HG03354 (cell line): ENCODE data around the gene NANOGP8.

Experiments used
- ATAC-seq: cut with Tn5 transposase; IDR thresholded peaks from one replicate; pipeline ENCODE4 v1.9.1; 2021; ENCODE audit warnings: mild to moderate bottlenecking; ENCODE audit not compliant: unreplicated experiment, poor library complexity, severe bottlenecking

NANOGP8 gene

DNA sequence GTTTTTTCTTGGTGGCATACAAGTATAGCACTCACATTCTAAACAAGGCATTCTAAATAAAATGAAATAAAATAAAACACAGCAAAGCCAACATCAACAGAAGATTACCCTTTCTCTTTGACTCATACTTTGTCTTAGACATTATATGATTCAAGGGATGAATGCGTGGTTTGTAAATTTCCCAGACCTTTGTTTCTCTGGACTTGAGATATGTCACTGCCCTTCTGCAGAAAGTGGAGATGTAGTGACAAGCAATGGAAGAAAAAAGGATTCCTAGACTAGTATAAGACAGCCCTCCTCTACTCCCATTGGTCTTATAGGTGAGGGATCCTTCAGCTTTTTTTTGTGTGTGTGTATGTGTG lies 22.4 kb downstream of the NANOGP8 start:
- ATAC-seq, result no peak

DNA sequence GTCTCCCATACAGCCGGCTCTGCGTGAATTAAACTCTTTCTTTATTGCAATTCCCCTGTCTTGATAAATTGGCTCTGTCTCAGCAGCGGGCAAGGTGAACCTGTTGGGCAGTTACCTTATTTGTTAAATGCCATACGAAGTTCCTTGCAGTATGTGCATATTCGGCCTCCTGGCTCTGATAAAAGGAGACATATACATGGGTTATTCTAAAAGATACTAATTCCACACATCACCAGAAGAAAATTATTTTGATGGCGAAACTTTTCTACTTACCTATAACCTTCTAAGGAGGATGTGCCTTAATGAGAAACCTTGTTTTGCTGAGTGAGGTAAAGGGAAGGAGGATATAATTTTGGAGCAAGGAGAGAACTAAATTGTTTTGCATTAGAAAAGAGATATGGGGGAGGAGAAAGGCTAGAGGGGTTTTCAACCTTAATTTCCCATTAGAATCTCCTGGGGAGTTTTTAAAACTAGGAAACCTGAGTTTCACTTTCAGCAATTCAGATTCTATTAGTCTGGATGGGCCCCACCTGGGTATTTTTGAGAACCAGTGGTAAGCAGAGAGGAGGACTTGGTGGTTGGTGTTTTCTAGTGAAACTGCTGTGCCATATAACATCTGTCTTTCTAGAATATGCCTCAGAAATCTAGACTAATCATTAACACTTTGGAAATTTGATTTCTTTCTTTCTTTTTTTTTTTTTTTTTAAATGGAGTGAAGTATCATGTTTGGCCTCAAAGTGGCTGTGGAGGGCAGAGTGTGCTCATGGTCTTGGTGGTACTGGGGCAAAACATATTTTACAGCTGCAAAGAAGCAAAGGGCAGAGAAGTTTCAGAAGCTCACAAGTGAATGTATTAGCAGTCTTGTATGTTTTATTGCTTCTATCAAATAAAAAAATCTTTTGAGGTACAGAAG lies 23.0 kb downstream of the NANOGP8 start:
- peak; percentile 74 for ATAC-seq

DNA sequence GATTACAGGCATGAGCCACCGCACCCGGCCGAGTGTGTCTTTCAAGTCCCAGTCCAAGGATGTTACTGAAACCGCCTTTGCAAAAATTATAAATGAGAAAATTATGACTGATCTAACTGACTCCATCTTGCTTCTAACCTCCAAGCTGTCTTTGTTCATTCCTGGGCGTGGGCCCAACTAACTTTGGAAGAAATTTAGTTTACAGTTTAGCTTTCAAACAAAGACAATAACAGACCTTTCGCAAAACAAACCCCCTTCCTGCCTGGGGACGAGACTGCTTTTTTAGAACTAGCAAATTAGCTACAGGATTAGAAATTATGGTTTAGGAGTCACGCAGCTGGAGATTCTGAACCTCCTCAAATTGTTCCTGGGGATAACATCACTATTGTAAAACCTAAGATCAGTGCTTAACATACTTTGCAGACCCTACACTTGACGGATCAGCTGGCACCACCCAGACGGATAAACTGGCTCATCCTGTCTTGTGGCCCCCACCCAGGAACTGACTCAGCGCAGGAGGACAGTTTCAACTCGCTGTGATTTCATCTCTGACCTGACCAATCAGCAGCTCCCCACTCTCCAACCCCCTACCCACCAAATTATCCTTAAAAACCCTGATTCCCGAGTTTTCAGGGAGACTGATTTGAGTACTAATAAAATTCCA lies 23.8 kb downstream of the NANOGP8 start:
- no peak for ATAC-seq

GRCh38 chr15:35060591-35060990 lies 24.5 kb downstream of the NANOGP8 start:
- ATAC-seq, result no peak

DNA sequence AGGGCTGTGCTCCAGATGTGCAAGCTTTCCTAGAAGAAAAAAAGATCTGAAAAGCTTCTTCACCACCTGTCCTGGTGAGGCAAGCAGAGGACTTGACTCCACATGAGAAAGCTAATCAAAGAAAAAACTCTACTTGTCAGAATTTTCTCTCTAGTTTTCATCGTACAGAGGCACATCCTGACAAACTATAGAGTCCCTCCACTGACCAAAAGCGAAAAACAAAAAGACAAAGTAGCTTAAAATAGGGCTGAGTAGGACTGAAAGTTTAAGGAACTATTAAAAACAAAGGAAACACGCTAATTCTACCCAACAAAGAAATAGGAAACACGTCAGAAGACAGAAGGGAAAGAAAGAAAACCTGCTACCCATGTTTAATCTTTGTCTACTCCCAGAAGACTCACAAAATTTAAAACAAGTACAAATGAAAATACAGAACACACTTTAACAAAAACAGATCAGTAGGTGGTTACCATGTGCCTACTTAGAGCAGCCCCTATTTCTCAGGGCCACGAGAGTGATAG lies 26.5 kb downstream of the NANOGP8 start:
- no peak for ATAC-seq

- ATAC-seq, result no peak
These were observed 29.5 kb downstream of the NANOGP8 start for GRCh38 chr15:35055416-35056105.

DNA sequence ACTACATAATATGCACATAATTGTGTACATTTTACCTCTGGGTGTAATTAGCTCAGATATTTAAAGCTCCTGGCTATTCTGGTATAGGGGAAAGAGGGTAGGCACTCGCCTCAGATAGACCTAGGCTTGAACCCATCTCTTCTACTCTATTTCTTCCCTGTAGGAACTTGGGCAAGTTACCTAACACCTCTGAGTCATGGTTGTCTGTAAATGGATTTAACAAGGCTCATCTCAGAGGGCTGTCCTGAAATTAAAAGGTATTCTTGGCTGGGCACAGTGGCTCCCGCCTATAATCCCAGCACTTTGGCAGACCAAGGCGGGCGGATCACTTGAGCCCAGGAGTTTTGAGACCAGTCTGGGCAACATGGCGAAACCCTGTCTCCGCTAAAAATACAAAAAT lies 30.7 kb downstream of the NANOGP8 start:
- ATAC-seq, result no peak

- ATAC-seq, result no peak
These were observed 37.1 kb downstream of the NANOGP8 start for GRCh38 chr15:35047996-35048395.

DNA sequence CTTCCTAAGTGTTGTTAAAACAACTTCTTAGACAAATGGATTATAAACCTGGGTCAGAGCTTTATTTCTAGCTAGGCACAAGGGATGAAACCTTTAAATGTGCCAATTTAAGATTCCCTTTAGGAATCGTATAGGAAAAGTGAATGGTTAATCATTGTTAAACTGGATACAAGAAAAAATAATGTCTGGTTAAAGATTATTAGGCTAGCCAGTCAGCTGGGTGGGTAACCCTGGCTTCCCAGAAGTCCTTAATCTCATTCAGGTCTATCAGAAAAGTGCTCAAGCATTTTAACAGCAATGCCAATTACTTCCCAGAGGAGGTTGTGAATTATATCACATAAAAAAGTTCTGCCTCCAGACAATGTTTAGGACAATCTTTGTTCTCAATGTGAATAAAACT lies 37.6 kb downstream of the NANOGP8 start:
- ATAC-seq, result no peak

DNA sequence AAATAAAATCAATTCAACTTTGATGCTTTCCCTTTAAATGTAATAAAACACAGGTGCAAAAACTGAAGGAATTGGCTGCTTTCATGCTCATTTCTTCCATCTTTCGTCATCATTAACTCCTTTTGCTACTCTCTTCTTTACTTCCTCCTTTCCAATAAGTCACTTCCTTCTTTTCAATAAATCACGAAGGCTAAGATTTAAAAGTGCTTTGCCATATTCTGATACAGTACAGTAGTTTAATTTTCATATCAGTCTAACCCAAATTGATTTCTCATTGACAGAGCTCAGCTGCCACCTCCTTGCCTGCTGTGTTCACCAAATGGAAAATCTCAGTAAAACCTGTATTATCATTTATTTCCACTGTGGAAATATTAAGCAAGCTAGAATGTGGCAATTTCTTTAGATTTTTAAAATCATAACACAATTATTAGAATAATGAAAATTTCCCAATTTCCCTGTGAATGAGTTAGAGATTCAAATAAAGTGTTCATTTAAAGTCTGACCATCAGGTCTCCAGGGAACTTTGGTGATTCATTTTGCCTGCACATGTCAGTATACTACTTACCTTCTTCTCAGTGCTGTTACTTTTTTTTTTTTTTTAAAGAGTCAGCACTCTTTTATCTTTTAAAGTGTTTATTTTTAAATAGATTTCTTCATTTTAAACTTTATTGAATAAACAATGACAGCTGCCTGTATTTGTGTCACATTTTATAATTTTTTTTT lies 41.6 kb downstream of the NANOGP8 start:
- no peak for ATAC-seq

DNA sequence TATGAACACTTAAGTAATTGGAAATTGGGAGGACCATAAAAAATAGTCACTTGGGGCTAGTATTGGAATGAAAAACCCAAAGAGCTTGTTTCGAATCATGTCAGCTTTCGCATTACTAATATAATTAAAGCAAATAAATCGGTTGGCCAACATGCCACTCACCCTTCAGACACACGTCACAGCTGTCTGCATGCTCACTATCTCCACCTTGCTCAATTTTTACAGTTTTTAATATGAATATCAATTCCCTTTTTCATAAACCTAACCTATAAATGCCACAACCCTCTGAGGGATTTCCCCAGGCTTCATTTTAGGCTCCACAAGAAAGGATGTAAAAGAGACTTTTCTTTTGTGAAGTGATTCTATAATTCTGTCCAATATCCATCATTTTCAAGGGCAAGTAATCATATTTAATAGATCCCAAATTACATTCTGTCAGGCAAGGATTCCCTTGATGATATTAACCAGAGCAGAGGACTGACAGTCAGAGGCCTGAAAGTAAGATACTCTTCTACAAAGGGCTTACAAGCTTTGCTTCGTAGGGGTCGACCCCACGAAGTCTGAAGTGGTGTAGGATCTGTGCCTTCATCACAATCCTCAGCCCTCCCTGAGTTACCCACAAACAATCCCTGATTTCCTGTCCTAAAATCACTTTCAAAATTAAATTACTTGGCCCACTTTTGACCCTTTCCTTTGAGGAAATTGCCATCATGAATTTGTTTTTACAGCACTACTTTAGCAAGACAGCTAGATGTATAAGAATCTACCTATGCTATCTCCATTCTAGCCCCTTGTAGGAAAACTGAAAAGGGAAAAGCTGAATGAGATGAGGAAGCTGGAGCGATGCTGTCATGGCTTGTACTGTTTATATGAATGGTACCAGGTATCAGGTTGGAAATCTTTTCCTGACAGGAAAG lies 44.5 kb downstream of the NANOGP8 start:
- no peak for ATAC-seq

- ATAC-seq, result no peak
These were observed 46.3 kb downstream of the NANOGP8 start for GRCh38 chr15:35038626-35039451.
